ENCODE measurements around the gene TRH. TPM values are rescaled to one million over a fixed set of nuclear protein-coding genes. Genes with fewer than 3 reads are reported as not detected.
"Not testable (repeated sequence)": the region's sequence is repeated elsewhere in the genome, so short reads cannot be mapped to it uniquely, and the experiment has no call there.

Gene TRH
- total and polyA plus RNA-seq, 10 donors = 0.06 to 0.22 (median 0.17) TPM; not detected in 7

DNA sequence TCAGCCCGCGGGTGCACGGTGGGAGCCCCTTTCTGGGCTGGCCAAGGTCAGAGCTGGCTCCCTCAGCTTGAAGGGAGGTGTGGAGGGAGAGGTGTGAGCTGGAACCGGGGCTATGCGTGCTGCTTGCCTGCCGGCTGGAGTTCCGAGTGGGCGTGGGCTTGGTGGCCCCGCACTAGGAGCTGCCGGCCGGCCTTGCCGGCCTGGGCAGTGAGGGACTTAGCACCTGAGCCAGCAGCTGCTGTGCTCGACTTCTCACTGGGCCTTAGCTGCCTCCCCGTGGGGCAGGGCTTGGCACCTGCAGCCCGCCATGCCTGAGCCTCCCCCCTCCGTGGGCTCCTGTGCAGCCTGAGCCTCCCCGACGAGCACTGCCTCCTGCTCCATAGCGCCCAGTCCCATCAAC lies 36.0 kb downstream of the TRH start:
- Histone ChIP-seq H3K27me3 (replicated peaks in 1 of 7) (peaks cover 0 to 29% (median 0%) of the 10 kb centered on the region in 7 donors), H3K36me3 (no peaks in the 10 kb centered on the region), H3K27ac (no peak overlapping the region), H3K4me1 (no peaks in the 10 kb centered on the region), H3K4me3 (no peak overlapping the region), H3K9me3 (no peaks in the 10 kb centered on the region)
- TF ChIP-seq POLR2AphosphoS5 (IDR thresholded peaks at IDR 0.05) = no peak
- no peak for DNase-seq
- intact Hi-C loops (cut with DNase I; ENCODE audit: low total_unique reads) = no loop called here
- 80 to 85% (median 84%) methylated on average over 9 to 19 of the region's 19 CpGs for WGBS, 5 donors

DNA sequence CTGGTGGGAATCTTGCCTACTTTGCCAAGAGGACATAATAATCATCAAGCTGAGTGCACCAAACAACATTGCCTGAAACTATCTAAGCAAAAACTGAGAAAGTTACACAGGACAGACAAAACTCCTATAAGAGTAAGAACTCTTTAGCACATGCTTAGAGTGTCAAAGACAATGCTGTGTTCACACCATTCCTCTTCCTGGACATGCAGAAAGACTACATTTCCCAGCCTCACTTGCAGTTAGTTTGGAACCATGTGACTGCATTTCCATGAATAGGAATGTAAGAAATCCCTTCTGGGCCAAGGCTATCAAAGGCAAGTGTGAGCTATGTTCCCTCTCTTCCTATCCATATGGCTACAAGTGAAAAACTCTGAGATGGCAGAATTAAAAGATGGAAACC lies 37.6 kb downstream of the TRH start:
- intact Hi-C loops (cut with DNase I; ENCODE audit: low total_unique reads); H3K4me1 ChIP-seq; H3K27ac ChIP-seq; H3K36me3 ChIP-seq; H3K9me3 ChIP-seq; DNase-seq; H3K4me3 ChIP-seq: not testable (repeated sequence)
- H3K27me3 ChIP-seq (replicated peaks in 1 of 7) = peaks cover 0 to 14% (median 0%) of the 10 kb centered on the region in 7 donors

GRCh38 chr3:130013246-130013645 lies 38.7 kb downstream of the TRH start:
- H3K4me3 ChIP-seq; H3K36me3 ChIP-seq; H3K27ac ChIP-seq; H3K27me3 ChIP-seq (replicated peaks in 1 of 7); intact Hi-C loops (cut with DNase I; ENCODE audit: low total_unique reads); H3K4me1 ChIP-seq; H3K9me3 ChIP-seq; DNase-seq: not testable (repeated sequence)
- WGBS, 5 donors = 90 to 95% (median 91%) methylated on average over 18 to 21 of the region's 21 CpGs

- peaks cover 0 to 8% (median 0%) of the 10 kb centered on the region in 7 donors for H3K27me3 ChIP-seq (replicated peaks in 1 of 7)
- DNase-seq = no peak
- TF ChIP-seq, protein P1, sequence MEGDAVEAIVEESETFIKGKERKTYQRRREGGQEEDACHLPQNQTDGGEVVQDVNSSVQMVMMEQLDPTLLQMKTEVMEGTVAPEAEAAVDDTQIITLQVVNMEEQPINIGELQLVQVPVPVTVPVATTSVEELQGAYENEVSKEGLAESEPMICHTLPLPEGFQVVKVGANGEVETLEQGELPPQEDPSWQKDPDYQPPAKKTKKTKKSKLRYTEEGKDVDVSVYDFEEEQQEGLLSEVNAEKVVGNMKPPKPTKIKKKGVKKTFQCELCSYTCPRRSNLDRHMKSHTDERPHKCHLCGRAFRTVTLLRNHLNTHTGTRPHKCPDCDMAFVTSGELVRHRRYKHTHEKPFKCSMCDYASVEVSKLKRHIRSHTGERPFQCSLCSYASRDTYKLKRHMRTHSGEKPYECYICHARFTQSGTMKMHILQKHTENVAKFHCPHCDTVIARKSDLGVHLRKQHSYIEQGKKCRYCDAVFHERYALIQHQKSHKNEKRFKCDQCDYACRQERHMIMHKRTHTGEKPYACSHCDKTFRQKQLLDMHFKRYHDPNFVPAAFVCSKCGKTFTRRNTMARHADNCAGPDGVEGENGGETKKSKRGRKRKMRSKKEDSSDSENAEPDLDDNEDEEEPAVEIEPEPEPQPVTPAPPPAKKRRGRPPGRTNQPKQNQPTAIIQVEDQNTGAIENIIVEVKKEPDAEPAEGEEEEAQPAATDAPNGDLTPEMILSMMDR (IDR thresholded peaks at IDR 0.05 in 8 of 11, conservative IDR thresholded peaks at IDR 0.05 in 3 of 11) = no peak
- TF ChIP-seq POLR2AphosphoS5 (IDR thresholded peaks at IDR 0.05) (no peak), POLR2A (IDR thresholded peaks at IDR 0.05) (no peak)
- no peaks in the 10 kb centered on the region for H3K36me3 ChIP-seq
- no peak overlapping the region for H3K27ac ChIP-seq
- no peaks in the 10 kb centered on the region for H3K9me3 ChIP-seq
- intact Hi-C loops (cut with DNase I; ENCODE audit: low total_unique reads) = no loop called here
- no peaks in the 10 kb centered on the region for H3K4me1 ChIP-seq
- WGBS, 5 donors = 77 to 83% (median 79%) methylated on average over 11 of the region's 11 CpGs
- H3K4me3 ChIP-seq = no peak overlapping the region
These were observed 40.0 kb downstream of the TRH start for GRCh38 chr3:130014526-130014925.

- H3K36me3 ChIP-seq; H3K27ac ChIP-seq; H3K9me3 ChIP-seq; H3K27me3 ChIP-seq (replicated peaks in 1 of 7); H3K4me3 ChIP-seq; H3K4me1 ChIP-seq; intact Hi-C loops (cut with DNase I; ENCODE audit: low total_unique reads); DNase-seq: not testable (repeated sequence)
- WGBS, 5 donors = 77 to 92% (median 82%) methylated on average over 13 of the region's 13 CpGs
These were observed 43.1 kb downstream of the TRH start for GRCh38 chr3:130017661-130018060.

- TF ChIP-seq, protein P1 (IDR thresholded peaks at IDR 0.05 in 8 of 11, conservative IDR thresholded peaks at IDR 0.05 in 3 of 11) = peak in 9 of 11 experiments; percentile 13 to 55 (median 41)
- H3K36me3 ChIP-seq; H3K4me1 ChIP-seq; DNase-seq; H3K4me3 ChIP-seq; H3K27me3 ChIP-seq (replicated peaks in 1 of 7); H3K9me3 ChIP-seq; intact Hi-C loops (cut with DNase I; ENCODE audit: low total_unique reads); H3K27ac ChIP-seq: not testable (repeated sequence)
- WGBS, 5 donors = 46 to 71% (median 62%) methylated on average over 9 to 14 of the region's 14 CpGs
These were observed 51.8 kb downstream of the TRH start for GRCh38 chr3:130026146-130026829.

- H3K36me3 ChIP-seq; H3K4me3 ChIP-seq; H3K9me3 ChIP-seq; H3K4me1 ChIP-seq; H3K27me3 ChIP-seq (replicated peaks in 1 of 7); intact Hi-C loops (cut with DNase I; ENCODE audit: low total_unique reads); H3K27ac ChIP-seq; DNase-seq: not testable (repeated sequence)
- WGBS, 5 donors = 69 to 87% (median 76%) methylated on average over 5 to 6 of the region's 6 CpGs
These were observed 52.9 kb downstream of the TRH start for GRCh38 chr3:130027437-130027836.

Data from spleen (tissue), 11 donors.